HG03135 (cell line): ENCODE results near the gene ELL3.
"Not testable (repeated sequence)": the region's sequence is repeated elsewhere in the genome, so short reads cannot be mapped to it uniquely, and the experiment has no call there.

Experiments used
- ATAC-seq: cut with Tn5 transposase; IDR thresholded peaks from one replicate; pipeline ENCODE4 v1.9.1; 2021; ENCODE audit warnings: mild to moderate bottlenecking, moderate library complexity; ENCODE audit not compliant: unreplicated experiment

ELL3 gene

GRCh38 chr15:43791993-43792760, 15.4 kb upstream of the ELL3 start, which contains the start of gene SERF2:
Gene SERF2 (plus strand): TSS chr15:43792320. CDS start chr15:43792377, 57 bp downstream.
- ATAC-seq: peak; percentile 87

DNA sequence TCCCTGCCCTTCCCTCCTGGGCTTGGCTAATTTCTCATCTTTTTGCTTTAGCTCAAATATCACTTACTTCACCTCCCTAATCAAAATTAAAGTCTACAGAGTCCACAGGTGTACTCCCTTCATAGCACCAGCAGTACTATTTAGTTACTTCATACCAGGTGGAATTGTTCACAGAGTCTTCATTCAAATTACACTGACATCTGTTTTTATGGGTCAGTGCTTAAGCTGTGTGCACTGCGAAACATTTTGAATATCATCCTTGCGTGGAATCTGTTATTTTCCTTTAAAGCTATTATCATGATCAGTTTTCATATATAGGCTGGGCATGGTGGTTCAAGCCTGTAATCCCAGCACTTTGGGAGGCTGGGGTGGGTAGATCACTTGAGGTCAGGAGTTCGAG, 12.6 kb upstream of the ELL3 start:
- no peak for ATAC-seq

GRCh38 chr15:43779016-43779415, 2.2 kb upstream of the ELL3 start:
- no peak for ATAC-seq

DNA sequence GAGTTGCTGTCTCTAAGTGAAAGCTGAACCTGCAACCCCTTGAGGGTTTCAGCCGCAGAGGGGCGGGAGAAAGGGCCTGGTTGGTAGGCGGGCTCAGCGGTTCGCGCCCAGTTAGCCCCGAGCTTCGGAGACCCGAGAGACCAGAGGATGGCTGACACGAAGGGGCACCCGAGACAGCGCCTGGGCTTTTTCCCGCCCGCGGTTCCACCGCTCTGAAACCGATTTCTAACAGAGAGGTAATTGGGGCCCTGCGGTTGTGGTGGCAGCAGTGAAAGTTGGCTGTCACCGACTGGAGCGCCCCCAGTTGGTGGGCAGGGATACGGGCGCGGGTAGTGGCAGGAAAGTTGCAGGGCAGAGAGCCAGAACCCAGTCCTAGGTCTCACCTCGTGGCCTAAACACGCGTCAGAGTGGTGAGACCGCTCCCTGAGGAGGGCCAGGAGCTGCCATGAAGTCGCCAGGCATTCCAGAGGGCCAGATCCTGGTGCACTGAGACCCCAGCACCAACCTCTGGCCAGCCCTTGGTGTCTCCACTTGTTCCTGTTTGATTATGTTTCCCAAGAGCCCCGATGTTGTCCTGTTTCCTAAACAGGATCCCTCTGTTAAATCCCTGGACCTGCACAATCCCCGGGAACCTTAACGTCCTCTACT, 625 bp upstream of the ELL3 start:
- ATAC-seq: peak; percentile 61

DNA sequence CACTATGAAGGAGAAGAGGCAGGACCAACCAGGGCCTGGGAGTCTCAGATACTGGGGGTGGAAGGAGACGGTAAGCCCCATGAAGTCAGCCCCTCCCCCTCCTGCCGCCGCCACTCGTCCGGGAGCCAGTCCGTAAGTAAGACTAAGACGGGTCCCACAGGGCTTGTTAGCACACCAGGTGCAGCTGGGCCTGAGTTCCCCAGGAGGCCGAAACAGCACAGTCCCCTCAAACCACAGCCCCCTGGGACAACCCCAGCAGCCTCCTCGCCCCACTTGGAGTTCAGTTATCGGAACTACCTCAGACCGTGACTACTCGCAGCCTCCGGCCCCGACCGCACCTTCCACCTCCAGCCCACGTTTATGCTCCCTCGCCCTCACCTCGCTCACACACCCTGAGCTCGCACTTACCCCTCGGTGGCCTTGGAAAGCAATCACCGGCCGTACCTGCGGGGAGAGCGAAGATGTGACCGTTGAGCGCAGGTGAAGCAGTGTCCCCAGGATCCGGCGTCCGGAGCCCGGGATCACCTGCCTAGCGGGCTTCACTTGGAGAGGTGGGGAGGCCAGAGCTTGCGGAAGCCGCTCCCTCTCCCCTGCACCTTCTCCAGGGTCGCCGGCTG, 557 bp downstream of the ELL3 start:
- peak; percentile 57 for ATAC-seq

DNA sequence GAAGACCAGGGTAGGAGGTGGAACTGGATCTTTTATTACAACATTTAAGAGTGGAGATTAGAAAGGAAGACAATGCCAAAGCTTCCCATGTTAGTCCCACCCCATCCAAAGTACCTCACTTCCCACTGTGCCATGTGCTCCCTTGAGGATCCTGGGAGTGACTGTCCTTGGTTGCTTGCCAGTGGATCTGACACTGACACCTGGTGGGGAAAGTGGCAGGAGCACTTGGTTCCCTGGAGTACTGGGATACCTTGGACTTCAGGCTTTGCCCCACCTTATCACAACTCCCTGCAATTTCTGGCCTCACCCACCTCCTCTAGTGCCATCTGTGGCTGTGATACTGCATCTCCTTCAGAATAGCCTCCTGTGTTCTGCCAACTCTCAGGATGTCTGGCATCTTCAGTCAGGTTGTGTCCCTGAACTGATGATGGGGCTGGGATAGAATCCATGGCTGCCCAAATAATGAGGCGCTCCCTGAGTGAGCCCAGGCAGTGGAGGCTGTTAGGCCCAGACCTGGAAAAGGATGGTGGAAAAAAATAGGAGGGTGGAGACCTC, 1.3 kb downstream of the ELL3 start:
- no peak for ATAC-seq

DNA sequence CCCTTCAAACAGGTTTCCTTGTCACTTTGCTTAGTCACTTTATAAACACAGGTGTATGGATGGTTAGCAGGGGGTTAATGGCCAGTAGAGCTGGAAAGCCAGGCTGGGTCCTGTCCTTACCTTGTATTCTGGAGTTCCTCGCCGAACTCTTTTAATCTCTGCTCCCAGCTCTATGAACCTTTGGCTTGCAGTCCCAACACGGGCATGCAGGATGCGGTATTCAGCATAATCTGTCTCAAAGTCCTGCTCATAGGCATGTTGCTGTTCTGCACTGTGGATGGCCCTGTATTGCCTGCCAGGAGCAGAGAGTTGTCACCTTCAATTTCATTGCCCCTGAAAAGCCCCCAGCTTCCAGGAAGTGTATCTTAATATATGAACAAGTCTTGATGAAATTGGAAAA, 2.7 kb downstream of the ELL3 start:
- ATAC-seq: no peak

DNA sequence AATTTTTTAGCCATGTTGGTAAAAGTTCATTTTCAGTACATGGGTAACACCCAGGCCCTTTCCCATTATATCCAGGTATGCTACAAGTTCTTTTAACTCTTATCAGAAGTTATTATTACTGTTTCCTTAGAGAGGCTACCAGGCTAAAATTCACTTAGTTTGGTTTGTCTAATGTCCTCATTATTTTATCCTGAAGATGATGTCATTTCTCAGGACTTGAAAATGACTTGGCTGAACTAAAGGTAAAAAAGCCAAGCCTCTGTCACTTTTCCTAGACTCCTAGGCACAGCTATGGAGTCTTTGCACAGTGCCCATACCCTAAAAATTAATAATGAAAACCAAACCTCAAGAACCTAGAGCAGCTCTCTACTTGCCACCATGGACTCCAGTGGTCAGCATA, 4.1 kb downstream of the ELL3 start:
- ATAC-seq: no peak

GRCh38 chr15:43771816-43772215, 5.0 kb downstream of the ELL3 start:
- ATAC-seq: no peak

DNA sequence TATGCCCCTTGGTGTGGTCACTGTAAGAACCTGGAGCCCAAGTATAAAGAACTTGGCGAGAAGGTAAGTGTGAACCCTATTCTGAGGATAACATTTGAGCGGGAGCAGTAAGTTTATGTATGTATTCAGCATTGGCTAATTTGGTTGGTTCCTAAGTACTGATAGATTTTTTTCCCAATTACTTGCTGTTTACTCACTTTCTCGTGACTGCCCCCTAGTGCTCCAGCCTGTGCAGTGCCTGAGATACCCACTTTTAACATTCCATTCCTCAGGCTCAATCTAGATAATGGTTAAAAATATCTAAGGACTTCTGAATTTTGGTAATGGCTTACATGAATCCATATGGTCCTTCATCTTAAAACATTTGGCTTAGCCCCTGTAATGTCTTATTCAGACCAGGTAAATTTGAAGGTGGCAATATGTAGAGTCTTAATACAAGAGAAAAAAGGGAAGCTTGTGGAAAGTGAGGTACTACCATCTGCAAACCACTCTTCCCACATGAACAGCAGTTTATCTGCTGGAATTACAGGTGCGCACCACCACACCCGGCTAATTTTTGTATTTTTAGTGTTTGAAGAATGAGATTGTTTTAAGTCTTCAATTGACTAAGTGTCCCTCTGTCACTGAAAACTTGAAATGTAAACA, 7.1 kb downstream of the ELL3 start:
- ATAC-seq: no peak

GRCh38 chr15:43763819-43764446, 12.8 kb downstream of the ELL3 start:
- no peak for ATAC-seq

DNA sequence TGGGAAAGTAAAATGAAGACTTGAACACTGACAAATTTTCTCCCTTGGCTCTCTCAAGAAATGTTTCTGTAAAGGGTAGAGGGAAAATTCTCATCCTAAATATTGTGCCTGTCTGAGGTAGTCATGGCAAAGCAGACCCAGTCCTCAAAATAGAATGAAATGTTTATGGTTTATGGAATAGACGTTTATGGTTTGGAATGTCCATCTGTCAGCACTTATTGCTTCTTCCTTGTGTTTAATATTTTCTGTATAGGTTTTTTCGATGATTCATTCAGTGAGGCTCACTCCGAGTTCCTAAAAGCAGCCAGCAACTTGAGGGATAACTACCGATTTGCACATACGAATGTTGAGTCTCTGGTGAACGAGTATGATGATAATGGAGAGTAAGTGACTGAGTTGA, 13.9 kb downstream of the ELL3 start:
- ATAC-seq: no peak

DNA sequence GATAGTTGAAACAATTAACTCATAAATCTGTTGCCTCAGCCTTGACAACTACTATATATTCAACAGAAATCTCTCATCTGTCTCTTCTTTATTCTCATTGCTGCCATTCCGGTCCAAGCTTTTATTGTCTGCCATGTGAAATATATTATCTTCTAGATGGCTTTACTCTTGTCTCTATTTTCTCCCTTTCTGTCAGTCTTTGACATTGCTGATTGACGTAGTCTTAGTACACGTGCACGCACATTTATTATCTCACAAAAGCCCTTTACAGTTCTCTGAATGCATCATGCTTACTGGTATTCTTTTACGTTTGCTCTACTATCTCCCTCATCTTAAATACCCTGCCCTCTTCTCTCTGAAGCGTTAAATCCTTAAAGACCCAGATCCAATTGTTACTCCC, 24.9 kb downstream of the ELL3 start:
- ATAC-seq: no peak

- ATAC-seq: peak; percentile 51
Measured at GRCh38 chr15:43749690-43750345, 26.9 kb downstream of the ELL3 start.

- no peak for ATAC-seq
Measured at GRCh38 chr15:43748376-43748775, 28.4 kb downstream of the ELL3 start.

DNA sequence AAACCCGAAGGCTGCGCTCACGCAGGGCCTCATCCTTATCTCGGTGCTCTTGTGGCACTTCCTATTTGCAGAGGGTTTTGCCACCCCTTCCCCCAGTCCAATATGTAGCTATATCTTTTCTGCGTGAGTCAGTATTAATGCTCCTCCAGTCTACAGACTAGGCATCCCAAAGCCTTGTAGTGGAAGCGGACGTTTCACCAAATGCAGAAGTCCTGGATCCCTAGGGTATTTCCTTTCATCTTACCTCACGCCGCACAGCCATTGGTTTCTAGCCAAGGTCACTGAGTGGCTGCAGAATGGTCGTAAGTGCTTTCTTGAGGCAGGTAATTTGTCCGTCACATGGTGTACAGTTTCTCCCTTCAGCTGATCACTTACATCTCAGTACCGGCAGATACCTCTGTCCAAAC, 29.9 kb downstream of the ELL3 start:
- ATAC-seq: peak; percentile 11

DNA sequence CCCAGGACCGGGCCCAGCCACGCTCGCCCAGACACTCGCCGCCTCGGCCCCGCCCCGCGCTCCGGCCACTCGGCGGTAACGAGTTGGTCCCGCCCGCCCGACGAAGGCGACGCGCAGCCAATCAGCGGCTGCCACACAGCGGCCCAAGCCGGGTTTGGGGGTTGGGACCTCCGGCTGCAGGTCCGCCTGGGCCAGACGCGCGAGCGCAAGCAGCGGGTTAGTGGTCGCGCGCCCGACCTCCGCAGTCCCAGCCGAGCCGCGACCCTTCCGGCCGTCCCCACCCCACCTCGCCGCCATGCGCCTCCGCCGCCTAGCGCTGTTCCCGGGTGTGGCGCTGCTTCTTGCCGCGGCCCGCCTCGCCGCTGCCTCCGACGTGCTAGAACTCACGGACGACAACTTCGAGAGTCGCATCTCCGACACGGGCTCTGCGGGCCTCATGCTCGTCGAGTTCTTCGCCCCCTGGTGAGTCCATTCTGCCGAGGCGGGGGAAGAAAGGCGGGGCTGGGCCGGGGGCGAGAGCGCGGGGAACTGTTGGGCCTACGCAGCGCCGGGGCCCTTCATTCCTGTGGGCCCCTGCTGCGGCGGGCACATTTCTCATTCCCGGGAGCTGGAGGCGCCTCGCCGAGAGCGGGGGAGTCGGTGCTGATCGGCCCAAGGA, 30.4 kb downstream of the ELL3 start, which contains the start of gene PDIA3:
Gene PDIA3, plus strand, starts transcription at position 194 of the 658 bp plus-strand sequence. Its CDS starts 102 bp downstream, at position 296.
- ATAC-seq: peak; percentile 65

- ATAC-seq: peak; percentile 43
Measured at GRCh38 chr15:43735416-43735815, 41.4 kb downstream of the ELL3 start.

- ATAC-seq: not testable (repeated sequence)
Measured at GRCh38 chr15:43728053-43728725, 48.6 kb downstream of the ELL3 start.
